Type B pancreatic cell (in vitro differentiated cells): Measurements from ENCODE around the gene SLCO2B1. TPM values are rescaled to one million over a fixed set of nuclear protein-coding genes. Genes with fewer than 3 reads are reported as not detected.

Experiments used
- DNase-seq: peaks from one replicate; pipeline ENCODE4 v3.0.0; 2021; ENCODE audit warnings: mixed read lengths; ENCODE audit not compliant: unreplicated experiment; ENCODE audit errors: extremely low spot score
- H3K27ac Mint-ChIP-seq: 2 replicates; pipeline ENCODE4 v1.8.0; 2021; ENCODE audit warnings: mild to moderate bottlenecking, mixed read lengths
- H3K27me3 Mint-ChIP-seq: 2 replicates; pipeline ENCODE4 v1.8.0; 2021; ENCODE audit warnings: mixed read lengths
- H3K36me3 Mint-ChIP-seq: 2 replicates; pipeline ENCODE4 v1.8.0; 2021; ENCODE audit warnings: mixed read lengths
- H3K4me1 Mint-ChIP-seq: one replicate; pipeline ENCODE4 v1.8.0; 2021; ENCODE audit warnings: mixed read lengths; ENCODE audit not compliant: unreplicated experiment
- H3K4me3 Mint-ChIP-seq: 2 replicates; pipeline ENCODE4 v1.8.0; 2021; ENCODE audit warnings: mild to moderate bottlenecking, mixed read lengths
- H3K9me3 Mint-ChIP-seq: 2 replicates; pipeline ENCODE4 v1.8.0; 2021; ENCODE audit warnings: mixed read lengths
- total RNA-seq: library from RNA; stranded (reverse); gene quantifications from 2 replicates; pipeline ENCODE4 v1.2.1, GENCODE V29; 2021; ENCODE audit warnings: low replicate concordance
- TF ChIP-seq, protein P1 (sequence below): fragments of 200-600 bp; sonication (generic); conservative IDR thresholded peaks from 2 replicates; pipeline ENCODE4 v1.5.0; 2021; ENCODE audit warnings: antibody characterized with exemption, mild to moderate bottlenecking

The SLCO2B1 gene
- total RNA-seq, 1 donor from 2014 or later: 5.6 TPM

DNA sequence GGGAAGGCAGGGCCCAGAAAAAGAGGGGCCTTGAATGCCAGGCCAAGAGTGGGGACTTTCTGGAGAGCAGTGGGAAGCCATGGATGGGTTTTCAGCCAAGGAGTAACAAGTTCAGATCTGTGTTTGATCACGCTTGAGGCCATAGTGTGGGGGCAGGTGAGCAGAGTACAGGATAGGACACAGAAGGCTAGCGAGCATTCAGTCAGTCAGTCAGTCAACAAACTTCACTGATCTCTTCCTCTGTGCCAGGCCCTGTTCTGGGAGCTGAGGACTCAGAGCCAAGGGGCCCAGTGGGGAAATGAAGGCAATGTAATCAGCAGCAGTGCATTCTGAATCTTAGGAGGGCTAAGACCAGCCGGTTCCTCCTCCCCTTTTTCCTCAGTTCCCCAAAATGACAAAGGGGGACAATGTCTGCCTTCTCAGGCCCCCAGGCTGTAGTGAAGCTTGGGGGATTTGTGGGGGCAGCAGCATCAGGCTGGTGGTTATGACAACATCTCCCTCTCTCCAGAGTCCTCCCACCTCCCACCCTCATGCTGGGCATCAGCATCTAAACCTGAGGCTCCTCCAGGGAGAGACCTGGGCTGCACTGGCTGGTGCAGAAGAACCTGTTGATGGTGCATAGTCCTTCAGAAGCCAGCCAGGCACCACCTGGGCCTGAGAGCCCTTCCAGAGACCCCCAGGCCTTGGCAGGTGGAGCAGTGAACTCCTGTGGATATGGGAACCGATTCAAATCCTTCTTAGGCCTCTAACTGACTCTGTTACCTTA lies 46.8 kb downstream of the SLCO2B1 start:
- TF ChIP-seq, protein P1, sequence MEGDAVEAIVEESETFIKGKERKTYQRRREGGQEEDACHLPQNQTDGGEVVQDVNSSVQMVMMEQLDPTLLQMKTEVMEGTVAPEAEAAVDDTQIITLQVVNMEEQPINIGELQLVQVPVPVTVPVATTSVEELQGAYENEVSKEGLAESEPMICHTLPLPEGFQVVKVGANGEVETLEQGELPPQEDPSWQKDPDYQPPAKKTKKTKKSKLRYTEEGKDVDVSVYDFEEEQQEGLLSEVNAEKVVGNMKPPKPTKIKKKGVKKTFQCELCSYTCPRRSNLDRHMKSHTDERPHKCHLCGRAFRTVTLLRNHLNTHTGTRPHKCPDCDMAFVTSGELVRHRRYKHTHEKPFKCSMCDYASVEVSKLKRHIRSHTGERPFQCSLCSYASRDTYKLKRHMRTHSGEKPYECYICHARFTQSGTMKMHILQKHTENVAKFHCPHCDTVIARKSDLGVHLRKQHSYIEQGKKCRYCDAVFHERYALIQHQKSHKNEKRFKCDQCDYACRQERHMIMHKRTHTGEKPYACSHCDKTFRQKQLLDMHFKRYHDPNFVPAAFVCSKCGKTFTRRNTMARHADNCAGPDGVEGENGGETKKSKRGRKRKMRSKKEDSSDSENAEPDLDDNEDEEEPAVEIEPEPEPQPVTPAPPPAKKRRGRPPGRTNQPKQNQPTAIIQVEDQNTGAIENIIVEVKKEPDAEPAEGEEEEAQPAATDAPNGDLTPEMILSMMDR: no peak
- no peaks in the 10 kb centered on the region for H3K9me3 Mint-ChIP-seq
- H3K4me3 Mint-ChIP-seq: no peak overlapping the region
- no peaks in the 10 kb centered on the region for H3K4me1 Mint-ChIP-seq
- peak overlapping the region; percentile 5 for H3K27ac Mint-ChIP-seq
- H3K27me3 Mint-ChIP-seq: peaks cover 6% of the 10 kb centered on the region
- DNase-seq: no peak
- no peaks in the 10 kb centered on the region for H3K36me3 Mint-ChIP-seq

DNA sequence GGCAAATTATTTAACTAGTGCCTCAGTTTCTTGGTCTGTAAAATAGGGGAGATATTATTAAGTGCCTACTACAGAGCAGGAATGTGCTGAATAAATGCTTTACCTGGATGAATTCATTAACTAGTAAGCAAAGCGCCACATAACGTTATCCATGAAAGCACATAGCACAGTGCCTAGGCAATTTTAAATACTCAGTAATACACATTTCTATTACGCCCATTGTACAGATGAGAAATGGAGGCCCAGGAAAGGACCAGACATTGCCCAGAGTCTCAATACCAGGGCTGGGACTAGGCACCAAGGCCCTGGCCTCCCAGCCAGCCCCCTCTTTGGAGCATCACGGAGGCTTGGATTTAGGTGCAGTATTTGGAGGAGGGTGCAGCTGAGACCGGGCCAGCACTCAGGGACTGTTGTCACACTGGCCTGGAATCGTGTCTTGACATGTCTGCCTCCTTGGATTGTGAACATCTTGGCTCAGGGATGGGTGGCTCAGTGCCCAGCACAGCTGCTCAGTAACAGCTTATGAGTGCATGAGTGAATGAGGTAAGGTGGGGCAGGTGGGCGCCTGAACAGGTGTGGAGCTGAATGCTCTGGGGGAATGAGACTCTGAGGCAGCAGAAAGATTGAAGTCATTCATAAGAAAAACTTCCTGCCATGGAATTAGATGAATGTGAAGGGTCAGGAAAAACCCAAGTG lies 47.5 kb downstream of the SLCO2B1 start:
- no peak for DNase-seq
- no peak overlapping the region for H3K27ac Mint-ChIP-seq
- H3K4me3 Mint-ChIP-seq: no peak overlapping the region
- no peaks in the 10 kb centered on the region for H3K36me3 Mint-ChIP-seq
- peaks cover 9% of the 10 kb centered on the region for H3K27me3 Mint-ChIP-seq
- no peaks in the 10 kb centered on the region for H3K4me1 Mint-ChIP-seq
- H3K9me3 Mint-ChIP-seq: no peaks in the 10 kb centered on the region
- TF ChIP-seq, protein P1: no peak

DNA sequence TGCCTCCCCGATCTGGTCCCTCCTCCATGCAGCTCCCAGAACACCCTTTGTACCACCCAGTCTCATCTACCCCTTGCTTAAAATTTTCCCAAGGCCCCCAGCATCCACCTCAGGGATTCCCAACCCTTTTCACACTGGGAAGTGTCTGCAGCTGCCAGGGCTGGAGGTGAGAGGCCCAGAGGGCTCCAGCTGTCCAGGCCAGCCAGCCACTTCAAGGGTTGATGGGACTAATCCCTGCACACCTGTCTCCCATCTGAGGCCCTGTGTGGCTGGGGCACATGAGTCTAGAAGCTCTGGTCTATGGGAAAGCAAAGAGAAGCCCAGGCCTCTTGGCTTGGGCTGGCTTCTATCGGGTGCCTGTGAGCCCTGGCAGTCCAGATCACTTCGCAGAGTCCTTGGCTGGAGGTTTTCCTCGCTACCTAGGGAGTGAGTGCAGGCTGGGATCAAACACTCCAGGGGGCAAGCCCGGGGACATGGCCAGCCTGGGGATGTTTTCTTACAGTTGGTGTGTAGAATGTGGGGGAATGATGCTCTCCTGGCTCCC lies 48.6 kb downstream of the SLCO2B1 start:
- Mint-ChIP-seq H3K4me1 (no peaks in the 10 kb centered on the region), H3K36me3 (no peaks in the 10 kb centered on the region), H3K27me3 (peaks cover 9% of the 10 kb centered on the region), H3K9me3 (no peaks in the 10 kb centered on the region), H3K4me3 (no peak overlapping the region), H3K27ac (no peak overlapping the region)
- TF ChIP-seq, protein P1: no peak
- DNase-seq: no peak

DNA sequence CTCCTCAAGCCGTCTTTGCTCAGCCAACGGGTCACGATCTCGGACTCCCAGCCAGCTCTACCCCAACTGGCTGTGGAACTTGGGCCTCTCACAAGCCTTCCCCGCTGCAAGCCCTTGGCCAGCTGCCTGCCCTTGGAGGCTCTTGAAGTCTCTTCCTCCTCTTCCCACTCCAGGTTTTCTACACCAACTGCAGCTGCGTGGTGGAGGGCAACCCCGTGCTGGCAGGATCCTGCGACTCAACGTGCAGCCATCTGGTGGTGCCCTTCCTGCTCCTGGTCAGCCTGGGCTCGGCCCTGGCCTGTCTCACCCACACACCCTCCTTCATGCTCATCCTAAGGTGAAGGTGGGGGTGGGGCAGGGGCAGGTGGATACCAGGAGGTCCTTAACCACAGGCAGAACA lies 49.1 kb downstream of the SLCO2B1 start:
- no peaks in the 10 kb centered on the region for H3K4me1 Mint-ChIP-seq
- H3K9me3 Mint-ChIP-seq: no peaks in the 10 kb centered on the region
- TF ChIP-seq, protein P1: no peak
- H3K27me3 Mint-ChIP-seq: peaks cover 9% of the 10 kb centered on the region
- H3K27ac Mint-ChIP-seq: no peak overlapping the region
- no peak for DNase-seq
- no peaks in the 10 kb centered on the region for H3K36me3 Mint-ChIP-seq
- H3K4me3 Mint-ChIP-seq: no peak overlapping the region

DNA sequence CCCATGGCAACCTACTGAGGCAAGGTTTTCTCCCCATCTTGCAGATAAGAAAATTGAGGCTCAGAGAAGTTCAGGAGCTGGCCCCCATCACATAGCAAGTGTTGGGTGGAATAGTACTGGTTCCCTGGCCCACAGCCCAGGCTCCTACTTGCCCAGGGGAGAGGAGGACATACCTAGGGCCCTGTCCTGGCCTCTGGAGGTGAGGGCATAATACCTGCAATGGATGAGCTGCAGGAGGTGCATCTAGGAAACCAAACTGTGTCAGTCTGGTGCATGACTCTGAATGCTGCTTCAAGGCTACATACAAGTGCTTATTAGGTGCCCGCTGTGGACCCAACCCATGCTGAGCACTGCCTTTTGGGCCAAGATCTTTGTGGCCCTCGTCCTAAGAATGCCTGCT lies 49.6 kb downstream of the SLCO2B1 start:
- DNase-seq: no peak
- H3K27ac Mint-ChIP-seq: no peak overlapping the region
- H3K9me3 Mint-ChIP-seq: no peaks in the 10 kb centered on the region
- no peak overlapping the region for H3K4me3 Mint-ChIP-seq
- no peaks in the 10 kb centered on the region for H3K4me1 Mint-ChIP-seq
- TF ChIP-seq, protein P1: no peak
- peaks cover 9% of the 10 kb centered on the region for H3K27me3 Mint-ChIP-seq
- H3K36me3 Mint-ChIP-seq: no peaks in the 10 kb centered on the region
